Spleen (tissue), 7 donors: ENCODE results near the gene GRB10.

ENCODE experiments used
- POLR2A ChIP-seq, 3 donors: fragments of 450-650 bp; IDR thresholded peaks; one replicate each; pipeline ENCODE4 v1.5.1; 2017; ENCODE audit warnings: antibody characterized with exemption in 3 of 3, mild to moderate bottlenecking in 1 of 3
- TF ChIP-seq, protein P1 (sequence below), 11 experiments: fragments of 200-600 bp in 7 of 11; fragments of 450-650 bp in 4 of 11; sonication (generic) in 4 of 11; IDR thresholded peaks in 8 of 11; conservative IDR thresholded peaks in 3 of 11; 1 replicate in 7 of 11; 2 replicates in 4 of 11; pipeline versions ENCODE4 v1.4.0 to v1.8.0; 2016 to 2021; ENCODE audit warnings: antibody characterized with exemption in 11 of 11, inconsistent platforms in 4 of 11, mild to moderate bottlenecking in 1 of 11
- donor health status: DM: no; HTN: no; CAD: no; lungs with moderate emphysema.
- donor health status: DM: no; HTN: no; CAD: no.
- donor health status: DM: no; HTN: no; CAD: no.

DNA sequence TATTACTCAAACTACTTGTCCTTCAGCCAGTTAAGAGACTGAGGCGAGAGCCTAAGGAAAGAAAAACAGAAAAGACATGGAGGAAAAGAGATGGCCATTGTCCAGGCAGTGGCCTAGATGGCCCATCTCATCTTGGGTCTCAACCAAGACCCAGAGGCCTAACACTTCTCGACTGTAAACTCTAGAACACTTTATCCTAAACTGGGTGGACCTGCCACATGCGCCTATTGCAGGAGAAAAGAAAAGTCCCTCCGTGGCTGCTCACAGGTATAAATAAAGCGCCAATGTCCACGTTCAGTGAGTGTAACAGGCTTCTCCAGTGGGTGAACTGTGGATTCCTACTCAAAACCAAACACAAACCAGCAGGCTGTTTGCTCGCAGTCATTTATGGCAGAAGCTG lies 124.8 kb downstream of the GRB10 start:
- TF ChIP-seq, protein P1, sequence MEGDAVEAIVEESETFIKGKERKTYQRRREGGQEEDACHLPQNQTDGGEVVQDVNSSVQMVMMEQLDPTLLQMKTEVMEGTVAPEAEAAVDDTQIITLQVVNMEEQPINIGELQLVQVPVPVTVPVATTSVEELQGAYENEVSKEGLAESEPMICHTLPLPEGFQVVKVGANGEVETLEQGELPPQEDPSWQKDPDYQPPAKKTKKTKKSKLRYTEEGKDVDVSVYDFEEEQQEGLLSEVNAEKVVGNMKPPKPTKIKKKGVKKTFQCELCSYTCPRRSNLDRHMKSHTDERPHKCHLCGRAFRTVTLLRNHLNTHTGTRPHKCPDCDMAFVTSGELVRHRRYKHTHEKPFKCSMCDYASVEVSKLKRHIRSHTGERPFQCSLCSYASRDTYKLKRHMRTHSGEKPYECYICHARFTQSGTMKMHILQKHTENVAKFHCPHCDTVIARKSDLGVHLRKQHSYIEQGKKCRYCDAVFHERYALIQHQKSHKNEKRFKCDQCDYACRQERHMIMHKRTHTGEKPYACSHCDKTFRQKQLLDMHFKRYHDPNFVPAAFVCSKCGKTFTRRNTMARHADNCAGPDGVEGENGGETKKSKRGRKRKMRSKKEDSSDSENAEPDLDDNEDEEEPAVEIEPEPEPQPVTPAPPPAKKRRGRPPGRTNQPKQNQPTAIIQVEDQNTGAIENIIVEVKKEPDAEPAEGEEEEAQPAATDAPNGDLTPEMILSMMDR (IDR thresholded peaks at IDR 0.05 in 8 of 11, conservative IDR thresholded peaks at IDR 0.05 in 3 of 11) = no peak
- TF ChIP-seq POLR2A (IDR thresholded peaks at IDR 0.05) = no peak
